C1 segment of cervical spinal cord (tissue), 14 donors: ENCODE results near the gene RPL18A.

Experiments
- DNase-seq, 14 donors: peaks; one replicate each; lab custom pipeline; 2025; lab: John Stamatoyannopoulos, UW

Gene RPL18A

DNA sequence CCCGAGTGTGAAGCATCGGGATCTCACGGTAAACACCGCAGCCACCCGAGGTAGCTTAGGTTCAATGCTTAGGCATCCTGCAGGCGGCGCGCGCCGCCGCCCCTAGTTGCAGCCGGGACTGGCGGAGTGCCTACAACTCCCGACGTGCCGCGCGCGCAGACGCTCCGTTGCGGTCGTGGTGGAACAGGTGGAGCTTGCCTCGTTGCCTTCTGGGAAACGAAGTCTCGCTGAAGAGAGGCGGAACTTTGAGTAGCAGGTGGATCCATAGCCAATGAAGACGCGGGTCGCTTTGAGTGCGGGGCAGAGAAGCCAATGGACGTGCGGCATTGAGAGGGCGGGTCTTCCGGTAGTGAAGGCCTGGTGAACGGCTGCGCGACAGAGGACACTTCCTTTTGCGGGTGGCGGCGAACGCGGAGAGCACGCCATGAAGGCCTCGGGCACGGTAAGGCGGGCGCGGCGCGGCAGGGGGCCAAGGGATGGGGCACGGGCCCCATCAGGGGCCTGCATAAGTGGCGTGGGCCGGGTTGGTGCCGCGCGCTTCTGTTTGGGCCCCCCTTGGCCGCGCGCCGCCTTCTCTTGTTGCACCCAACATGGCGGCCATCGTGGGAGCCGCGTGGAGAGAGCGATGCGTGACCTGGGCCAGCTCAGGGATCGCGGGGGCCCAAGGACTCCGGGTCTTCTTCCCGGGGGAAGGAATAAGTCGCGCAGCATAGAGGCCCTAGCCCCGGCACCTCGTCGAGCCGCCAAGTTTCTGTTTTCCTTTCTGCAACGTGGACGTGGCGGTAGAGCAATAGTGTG is at the start of gene RPL18A:
Gene RPL18A, plus strand, starts transcription at position 378 of the 798 bp plus-strand sequence. Its CDS starts 47 bp downstream, at position 425.
- peak; percentile 90 to 100 (median 98) for DNase-seq

GRCh38 chr19:17811103-17811502 is 48.6 kb upstream of the RPL18A start:
- DNase-seq = no peak

DNA sequence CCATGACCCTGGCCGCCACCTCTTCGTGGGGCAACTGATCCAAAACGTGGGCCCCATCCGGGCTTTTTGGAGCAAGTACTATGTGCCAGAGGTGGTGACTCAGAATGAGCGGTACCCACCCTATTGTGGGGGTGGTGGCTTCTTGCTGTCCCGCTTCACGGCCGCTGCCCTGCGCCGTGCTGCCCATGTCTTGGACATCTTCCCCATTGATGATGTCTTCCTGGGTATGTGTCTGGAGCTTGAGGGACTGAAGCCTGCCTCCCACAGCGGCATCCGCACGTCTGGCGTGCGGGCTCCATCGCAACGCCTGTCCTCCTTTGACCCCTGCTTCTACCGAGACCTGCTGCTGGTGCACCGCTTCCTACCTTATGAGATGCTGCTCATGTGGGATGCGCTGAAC is 48.0 kb upstream of the RPL18A start:
- no peak for DNase-seq

DNA sequence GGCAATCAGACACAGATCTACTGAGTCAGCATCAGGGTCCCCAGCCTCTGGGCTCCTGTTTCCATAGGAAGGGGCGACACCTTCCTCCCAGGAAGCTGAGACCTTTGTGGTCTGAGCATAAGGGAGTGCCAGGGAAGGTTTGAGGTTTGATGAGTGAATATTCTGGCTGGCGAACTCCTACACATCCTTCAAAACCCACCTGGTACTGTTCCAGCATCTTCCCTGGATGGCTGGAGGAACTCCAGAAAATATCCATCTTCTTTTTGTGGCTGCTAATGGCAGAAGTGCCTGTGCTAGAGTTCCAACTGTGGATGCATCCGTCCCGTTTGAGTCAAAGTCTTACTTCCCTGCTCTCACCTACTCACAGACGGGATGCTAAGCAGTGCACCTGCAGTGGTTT is 47.6 kb upstream of the RPL18A start:
- DNase-seq = no peak

DNA sequence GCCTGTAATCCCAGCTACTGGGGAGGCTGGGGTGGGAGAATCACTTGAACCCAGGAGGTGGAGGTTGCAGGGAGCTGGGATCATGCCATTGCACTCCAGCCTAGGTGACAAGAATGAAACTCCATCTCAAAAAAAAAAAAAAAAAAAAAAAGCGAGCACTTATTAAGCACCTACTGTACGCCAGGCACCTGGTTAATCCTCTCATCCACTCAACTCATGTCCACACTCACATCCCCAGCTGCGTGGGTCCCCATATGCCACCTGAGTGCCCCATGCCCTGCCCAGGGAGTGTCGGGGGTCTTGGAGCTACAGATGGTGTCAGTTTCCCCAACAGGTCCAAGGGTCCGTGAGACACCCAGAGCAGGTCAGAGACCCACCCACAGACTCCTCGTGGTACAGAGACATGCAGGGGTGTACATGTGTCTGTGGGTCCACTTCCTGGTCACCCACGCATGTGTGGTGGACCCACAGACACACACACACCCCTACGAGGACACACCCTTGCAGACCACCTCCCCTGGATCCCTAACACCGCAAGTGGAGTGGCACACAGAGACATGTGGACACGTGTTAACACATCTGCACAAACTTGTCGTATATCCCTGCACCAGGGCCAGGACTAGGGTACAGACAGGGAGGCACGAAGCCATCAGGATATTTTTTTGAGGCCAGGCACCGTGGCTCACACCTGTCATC is 41.9 kb upstream of the RPL18A start:
- DNase-seq = no peak

GRCh38 chr19:17821190-17821589 is 38.5 kb upstream of the RPL18A start, which contains the start of gene INSL3:
INSL3 (minus strand) TSS chr19:17821519; CDS start chr19:17821506, 13 bp downstream.
- no peak for DNase-seq

DNA sequence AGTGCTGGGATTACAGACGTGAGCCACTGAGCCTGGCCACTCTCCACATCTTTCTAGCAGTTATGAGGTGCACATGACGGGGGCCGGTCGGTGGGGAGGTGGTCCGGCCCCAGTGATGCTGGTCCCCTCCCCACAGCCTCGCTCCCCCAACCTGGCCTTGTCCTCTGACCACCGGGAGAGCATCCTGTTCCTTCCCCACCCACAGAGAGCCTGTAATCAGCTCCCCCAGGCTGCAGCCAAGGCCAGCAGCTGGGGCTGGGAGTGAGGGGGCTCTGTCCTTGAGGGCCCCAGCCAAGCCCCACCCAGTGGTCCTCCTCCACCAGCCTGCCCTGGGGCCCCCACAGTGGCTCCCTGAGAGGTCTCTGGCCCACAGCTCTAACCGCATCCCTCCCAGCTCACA is 35.4 kb upstream of the RPL18A start:
- no peak for DNase-seq

GRCh38 chr19:17826508-17827056 is 33.1 kb upstream of the RPL18A start:
- DNase-seq = no peak

DNA sequence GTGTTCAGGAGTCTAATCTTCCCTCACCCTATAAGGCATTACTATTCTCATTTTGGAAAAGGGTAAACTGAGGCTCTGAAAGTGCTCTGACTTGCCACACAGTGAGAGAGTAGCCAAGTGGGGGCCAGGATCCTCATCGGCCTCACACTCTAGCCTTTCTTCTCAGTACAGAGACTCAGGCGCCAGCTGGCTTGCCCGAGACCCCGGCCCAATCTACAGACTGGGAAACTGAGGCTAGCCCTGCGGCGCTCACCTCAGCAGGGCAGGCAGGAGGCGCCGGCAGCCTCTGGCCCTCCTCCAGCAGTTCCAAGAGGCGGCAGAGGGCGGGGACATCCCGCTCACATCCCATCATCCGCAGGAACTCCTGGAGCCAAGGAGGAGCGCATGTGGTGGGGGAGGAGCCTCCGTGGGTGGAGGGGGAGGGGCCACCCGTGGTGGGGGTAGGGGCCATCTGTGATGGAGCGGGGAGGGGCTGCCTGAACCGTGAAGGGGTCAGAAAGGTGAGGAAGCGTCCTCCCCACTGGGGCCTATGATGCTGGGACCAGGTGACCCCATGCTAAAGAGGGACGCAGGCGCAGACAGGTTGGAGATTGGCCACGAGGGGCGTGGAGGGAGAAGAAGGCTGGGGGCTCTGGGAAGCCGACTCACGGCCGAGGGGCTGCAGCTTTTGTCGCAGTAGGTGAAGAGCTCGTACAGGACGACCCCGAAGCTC is 29.7 kb upstream of the RPL18A start:
- peak in 2 of 14 donors; percentile 23 to 78 for DNase-seq

DNA sequence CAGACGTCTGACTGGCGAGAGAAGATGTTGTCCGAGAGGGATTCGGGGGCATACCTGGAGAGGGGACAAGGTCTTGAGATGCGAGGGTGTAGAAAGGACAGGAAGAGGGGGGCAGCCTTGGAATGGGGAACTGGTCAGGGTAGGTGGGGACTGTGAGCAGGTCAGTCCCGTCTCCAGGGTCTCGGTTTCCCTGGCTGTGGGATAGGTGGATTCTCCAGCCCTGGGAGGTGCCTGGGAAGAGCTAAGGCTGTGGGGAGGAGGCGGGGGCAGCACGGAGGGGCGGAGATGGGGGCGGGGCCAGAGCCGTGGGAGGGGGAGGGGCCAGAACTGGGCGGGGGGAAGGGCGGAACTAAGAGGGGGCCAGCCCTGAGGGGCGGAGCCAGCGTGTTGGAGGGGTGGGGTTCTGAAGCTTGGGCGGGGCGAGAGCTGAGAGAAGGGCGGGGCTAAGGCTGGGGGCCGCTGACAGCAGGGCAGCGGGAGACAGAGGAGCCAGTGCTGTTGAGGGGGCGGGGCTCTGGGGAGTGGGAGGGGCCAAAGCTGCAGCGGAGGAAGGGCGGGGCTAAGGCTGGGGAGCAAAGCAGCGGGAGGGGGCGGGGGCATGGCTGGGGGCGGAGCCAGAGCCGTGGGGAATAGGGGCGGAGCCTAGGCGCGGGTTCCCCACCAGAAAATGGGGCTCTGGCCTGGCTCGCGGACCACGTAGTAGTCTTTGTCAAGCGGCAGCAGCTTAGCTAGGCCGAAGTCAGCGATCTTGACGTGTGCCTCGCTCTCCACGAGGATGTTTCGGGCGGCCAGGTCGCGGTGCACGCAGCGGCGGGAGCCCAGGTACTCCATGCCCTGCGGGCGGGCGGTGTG is 28.9 kb upstream of the RPL18A start:
- peak in 4 of 14 donors; percentile 21 to 99 (median 48) for DNase-seq

DNA sequence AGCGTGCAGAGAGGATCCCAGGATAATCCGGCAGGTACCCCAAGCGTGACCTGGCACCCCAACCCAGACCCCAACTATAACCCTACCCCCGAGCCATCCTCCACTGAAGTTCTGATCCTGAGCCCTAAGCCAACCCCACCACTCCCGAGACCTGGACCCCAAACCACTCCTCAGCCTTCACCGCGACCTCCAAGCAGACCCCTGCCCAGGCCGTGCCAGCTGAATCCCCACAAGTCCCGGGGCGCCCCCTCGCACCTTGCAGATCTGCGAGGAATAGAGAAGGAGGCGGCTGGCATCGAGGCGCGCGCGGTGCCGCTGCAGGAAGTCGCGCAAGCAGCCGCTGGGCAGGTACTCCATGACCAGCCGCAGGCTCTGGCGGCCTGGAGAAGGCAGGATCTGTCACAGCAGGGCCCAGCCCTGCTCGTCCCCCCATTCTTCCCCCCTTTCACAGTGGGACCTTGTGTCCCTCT is 28.3 kb upstream of the RPL18A start:
- no peak for DNase-seq

GRCh38 chr19:17832443-17833208 is 27.1 kb upstream of the RPL18A start:
- no peak for DNase-seq

DNA sequence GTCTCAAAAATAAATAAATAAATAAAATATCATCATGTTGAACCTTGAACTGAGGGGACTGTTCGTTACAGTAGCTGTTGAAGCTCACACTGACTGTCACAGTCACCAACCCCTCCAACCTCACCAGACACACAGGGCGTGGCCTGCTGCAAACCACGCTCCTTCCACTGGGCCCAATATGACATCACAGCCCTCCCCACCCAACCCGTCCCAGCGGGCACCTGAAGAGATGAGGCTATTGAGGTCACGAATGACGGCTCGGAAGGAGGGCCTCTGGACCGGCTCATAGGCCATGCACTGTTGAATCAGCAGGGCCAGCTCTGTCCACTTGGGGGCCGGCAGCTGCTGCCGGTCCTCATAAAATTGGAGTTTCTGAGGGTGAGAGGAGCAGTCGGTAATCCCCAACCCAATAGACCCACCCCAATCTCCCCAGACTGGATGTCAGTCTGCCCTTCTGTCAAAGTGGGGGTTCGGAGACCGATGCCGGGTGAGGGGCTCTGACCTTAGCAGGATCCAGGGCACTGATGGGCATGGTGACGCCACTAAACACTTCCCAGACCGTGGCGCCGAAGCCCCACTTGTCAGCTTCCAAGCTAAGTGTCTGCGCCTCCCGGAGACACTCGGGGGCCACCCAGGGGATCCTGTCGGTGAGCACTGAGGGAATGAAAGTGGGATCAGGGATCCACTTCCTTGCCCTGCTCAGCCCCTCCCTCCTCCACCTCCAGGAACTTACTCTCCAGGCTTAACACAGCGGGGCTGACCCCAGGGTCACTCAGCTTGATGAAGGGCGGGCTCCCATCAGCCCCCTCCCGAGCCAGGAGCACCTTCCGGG is 25.1 kb upstream of the RPL18A start:
- no peak for DNase-seq

DNA sequence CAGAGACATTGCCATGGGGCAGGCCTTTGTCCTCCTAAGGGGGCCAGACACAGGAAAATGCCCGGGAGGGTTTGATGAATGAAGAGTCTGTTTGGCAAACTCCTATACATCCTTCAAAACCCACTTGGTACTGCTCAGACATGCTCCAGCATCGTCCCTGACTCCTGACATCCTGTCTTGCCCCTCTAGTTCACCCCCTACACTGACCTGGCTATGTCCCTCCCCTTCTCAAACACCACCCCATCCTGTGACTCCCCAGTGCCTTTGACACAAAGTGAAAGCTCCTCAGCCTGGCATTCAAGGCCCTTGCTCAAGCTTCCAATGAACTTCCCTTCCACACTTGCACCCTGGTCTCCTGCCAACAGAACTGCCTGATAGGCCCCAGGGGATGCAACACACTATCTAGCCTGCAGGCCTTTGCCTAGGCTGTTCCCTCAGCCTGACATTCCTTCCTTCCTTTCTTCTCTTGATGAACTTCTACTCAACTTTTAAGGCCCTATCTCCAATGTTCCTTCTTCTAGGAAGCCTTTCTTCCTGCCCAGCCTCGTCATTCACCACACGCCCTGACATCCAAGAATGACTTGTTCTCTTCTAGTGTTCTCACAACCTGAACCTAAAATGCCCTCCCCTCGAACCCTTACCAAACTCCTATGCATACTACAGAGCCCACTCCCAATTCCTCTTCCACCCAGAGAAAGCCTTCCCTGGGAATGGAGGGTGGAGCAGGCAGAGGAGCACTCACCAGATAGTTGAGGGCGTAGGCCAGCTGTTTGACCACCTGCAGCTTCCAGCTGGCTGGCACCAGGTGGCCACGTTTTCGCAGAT is 24.3 kb upstream of the RPL18A start:
- DNase-seq = no peak

- DNase-seq = no peak
Observed at GRCh38 chr19:17836530-17836929, 23.2 kb upstream of the RPL18A start.

GRCh38 chr19:17837972-17838371 is 21.7 kb upstream of the RPL18A start:
- DNase-seq = no peak

DNA sequence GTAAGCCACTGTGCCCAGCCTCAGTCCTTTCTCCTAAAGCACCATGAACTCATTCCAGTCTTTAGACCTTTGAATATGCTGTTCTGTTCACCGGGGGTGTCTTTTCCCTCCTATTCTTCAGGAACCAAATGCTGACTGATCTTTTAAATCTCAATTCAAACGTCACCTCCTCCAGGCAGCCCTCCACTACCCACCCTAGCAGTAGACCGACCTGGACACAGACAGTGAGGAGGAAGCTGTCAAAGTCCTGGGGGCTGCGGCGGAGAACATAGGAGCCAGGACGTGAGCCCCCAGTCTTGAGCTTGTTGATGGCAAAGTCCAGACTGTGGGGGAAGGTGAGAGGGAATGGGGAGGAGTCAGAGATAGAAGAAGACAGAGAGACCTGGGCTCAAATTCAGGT is 19.7 kb upstream of the RPL18A start:
- DNase-seq = no peak

DNA sequence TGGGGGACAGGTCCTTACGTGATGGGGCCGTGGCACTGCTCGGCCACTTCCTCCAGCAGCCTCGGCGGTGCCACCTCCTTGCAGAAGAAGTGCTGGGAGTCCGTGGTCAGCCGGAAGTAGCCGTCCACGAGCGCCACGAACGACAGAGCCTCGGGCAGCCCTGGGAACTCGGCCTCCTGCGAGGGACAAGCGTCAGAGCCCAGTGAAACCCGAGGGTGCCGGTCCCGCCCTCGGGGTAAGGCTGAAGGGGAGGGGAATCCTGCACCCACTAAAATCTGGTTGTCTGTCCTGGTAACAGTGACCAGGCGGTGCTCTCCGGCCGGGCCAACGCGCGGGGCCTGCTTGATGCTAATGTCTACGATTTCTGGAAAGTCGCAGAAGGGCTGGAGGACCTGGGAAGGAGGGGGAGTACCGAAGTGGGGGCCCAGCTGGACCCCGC is 18.3 kb upstream of the RPL18A start:
- peak in 1 of 14 donors; percentile 23 for DNase-seq
